GM18517 (cell line): ENCODE data around the gene FBL.

Experiments
- ATAC-seq: cut with Tn5 transposase; IDR thresholded peaks from one replicate; pipeline ENCODE4 v1.9.1; 2021; ENCODE audit warnings: mild to moderate bottlenecking, moderate library complexity; ENCODE audit not compliant: unreplicated experiment

FBL gene

GRCh38 chr19:39843919-39844793 lies 2.0 kb downstream of the FBL start:
- ATAC-seq, result no peak

DNA sequence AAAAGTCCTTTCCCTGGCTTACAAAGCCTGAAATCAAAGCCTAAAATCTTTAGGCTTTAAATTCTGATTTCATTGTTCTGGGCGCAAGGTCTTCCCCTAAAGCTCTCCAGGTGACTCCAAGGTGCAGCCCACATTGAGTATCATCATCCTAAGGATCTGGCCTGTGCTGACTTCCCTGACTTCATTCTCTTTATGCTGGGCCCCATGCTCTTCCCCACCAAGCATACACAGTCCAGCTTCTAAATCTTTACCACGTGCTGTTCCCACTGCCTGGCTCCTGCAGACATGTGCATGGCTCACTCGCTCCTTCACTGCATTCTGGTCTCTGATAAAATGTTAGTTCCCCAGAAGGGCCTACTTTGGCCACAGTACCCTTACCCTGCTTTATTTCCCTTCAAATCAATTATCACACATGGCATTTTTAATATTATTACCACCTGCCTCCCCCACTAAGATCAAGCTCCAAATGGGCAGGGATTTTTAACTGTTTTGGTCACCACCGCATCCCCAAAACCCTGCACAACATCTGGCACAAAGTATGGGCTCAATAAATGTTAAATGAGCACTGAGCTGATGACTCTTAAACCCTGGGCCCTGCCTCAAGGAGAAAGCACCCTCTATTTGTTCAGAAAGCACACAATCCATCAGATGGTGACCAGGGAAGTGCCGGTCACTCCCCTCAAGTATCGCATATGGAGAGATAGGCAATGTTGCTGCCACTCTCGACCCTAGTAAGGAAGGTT lies 3.3 kb downstream of the FBL start:
- ATAC-seq, result no peak

GRCh38 chr19:39841041-39841440 lies 5.1 kb downstream of the FBL start:
- ATAC-seq, result no peak

DNA sequence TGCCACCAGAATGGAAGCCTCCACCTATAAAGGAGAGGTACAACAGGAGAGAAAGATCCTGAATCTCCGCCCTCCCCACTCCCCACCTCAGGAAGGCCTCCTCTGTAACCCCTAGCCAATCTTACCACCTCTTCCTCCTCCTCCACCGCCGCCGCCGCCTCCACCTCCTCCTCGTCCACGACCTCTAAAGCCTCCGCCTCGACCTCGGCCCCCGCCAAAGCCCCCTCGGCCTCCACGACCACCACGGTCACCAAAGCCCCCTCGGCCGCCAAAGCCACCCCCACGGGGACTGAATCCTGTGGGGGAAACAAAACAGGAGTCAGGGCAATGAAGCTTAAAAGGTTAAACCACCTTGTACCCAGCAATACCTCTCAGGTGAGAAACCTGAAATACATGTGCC lies 5.7 kb downstream of the FBL start:
- no peak for ATAC-seq

DNA sequence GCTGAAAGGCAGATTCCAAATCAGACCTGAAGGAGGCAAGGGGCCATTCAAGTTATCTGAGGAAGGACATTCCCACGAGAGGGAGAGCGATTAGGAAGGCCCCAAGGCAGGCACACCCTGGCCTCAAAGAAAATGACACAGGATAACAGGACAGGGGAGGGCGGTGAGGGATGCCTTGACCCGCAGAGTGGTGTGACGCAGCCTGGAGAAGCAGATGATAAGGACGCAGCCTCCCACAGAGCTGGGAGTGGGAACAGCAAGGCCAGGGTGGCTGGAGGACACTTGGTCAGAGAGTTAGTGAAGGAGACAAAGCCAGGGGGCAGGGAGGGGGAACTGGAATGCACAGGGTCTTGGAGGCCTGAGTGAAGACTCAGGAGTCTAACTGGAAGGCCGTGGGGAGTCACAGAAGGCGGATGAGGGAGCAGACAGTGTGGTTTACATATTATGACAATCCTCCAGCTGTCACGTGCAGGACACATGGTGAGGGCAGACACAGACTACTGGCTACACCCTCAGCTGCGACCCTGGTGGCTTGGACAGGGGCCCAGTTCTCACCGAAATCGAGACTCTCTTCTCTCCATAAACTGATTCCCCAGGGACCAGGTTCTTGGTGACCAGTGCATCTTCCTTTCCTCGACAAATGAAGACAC lies 6.4 kb downstream of the FBL start:
- ATAC-seq, result no peak

GRCh38 chr19:39838569-39838968 lies 7.6 kb downstream of the FBL start:
- ATAC-seq, result no peak

- ATAC-seq, result no peak
These were observed 8.2 kb downstream of the FBL start for GRCh38 chr19:39837978-39838377.

DNA sequence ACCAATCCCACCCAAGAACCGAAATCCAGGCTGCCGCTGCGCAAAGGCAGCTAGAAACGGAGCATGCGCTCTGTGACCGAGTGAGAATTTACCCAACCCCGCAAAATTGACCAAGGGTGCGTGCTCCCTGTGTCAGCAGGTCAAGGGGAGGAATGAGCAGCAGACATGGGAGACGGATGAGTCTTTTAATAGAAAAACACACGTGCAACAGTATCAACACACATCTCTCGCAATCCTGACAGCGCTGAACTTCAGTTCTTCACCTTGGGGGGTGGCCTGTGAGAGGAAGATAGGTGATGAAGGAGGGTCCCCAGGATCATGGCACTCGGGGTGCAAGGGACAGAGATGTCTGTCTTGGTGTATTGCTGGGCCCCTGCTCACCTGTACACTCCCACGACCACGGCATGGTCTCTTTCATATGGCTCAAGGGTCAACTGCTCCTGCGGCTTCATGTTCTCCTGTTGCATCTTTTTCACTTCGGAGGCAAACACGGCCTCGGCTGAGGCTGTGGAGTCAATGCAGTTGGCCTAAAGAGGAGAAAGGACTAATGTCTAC lies 11.8 kb downstream of the FBL start:
- no peak for ATAC-seq

GRCh38 chr19:39833464-39834286 lies 12.5 kb downstream of the FBL start, which contains the start of gene DYRK1B:
Gene DYRK1B (minus strand): TSS chr19:39834162. CDS start chr19:39831867, 2,295 bp downstream.
- ATAC-seq, result peak; percentile 73

GRCh38 chr19:39833160-39833463 lies 13.1 kb downstream of the FBL start:
- no peak for ATAC-seq

DNA sequence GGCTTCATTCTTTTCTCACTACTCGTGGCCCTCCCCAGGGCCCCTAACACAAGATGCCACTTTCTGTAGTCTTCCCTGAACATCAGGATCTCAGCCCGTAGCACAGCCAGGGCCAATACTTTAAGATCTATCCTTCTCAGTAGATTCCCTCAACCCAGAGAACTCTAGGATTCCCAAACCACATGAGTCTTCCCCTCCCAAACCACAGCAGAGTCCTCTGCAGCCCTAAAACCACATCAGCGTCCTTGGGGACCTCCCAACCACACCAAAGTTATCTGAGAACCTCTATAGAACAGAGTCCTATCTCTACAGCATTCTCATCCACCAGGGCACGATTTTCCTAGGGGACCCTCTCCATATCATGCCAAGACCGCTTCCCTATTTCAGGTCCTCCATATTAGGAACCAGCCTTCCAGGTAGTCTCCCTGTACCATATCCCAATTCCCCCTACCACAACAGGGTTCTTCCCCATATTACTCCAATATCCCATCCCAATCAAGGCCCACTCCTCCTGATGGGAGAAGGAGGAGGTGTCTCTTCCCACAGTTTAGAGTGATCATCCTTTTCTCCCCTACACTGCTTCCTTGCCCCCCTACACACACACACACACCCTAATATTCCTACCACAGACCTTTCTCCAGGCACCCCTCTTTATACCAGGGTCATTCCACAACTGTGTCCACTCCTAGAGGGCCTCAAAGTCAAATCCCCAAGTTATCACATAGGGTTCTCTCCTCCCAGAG lies 13.7 kb downstream of the FBL start:
- no peak for ATAC-seq

GRCh38 chr19:39831679-39832078 lies 14.5 kb downstream of the FBL start:
- no peak for ATAC-seq

DNA sequence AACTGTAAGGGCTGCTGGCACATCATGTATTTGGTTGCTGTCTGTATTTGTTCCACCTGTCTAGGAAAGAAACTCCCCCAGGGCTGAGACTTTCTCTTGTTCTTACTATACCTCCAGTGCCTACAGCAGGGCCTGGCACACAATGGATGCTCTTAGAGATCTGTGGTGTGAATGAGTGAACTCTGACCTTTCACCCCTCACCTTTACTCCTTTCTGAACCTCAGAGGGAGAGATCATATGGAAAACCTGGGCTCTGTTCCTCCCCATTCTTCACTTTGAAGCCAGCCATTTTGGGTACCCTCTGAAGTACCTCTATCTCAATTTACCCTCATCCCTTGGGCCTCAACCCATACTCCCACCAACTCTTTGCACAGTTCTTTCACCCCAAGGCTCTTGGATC lies 15.3 kb downstream of the FBL start:
- ATAC-seq, result no peak

GRCh38 chr19:39830406-39830805 lies 15.8 kb downstream of the FBL start:
- ATAC-seq, result no peak

DNA sequence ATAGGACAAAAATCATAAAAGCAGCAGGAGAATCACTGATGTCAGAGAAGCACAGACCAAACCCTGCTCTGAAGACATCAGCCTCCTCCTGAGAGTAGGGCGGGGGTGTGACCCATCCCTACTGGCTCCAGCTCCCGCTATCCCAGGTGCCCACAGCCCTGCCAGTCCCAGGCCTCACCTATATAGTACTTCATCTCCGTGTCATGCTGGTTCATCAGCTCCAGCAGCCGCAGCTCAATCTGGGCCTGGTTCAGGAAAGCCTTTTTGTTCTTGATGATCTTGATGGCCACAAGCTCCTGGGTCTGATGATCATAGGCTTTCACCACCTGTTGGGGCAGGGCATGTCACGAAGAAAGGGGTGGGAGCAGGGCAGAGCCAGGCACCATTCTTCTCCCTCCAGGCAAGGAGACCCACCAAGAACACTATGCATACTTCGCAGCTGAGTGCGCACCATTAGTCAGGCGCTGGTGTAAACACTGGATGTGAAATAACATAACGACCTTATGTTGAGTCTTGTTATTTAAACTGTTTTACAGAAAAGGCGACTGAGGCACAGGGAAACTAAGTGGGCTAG lies 16.4 kb downstream of the FBL start:
- ATAC-seq, result no peak

DNA sequence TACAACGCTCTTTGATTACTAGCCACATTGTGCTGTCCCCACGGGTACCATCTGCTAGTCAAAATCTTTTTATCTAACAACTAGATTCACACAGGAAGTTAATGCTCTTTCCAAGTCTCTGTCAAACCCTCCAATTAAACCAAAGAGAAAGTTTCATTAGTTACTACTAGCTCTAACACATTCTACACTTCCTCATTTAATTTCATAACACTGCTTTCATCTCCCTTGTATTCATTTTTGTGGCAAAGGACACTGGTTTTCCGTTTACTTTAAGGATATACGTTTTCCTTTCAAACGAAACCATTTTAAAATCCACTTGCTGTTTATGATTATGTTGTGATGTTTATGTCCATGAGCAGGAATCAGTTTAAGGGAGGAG lies 17.5 kb downstream of the FBL start:
- ATAC-seq, result no peak

GRCh38 chr19:39828015-39828653 lies 18.0 kb downstream of the FBL start:
- ATAC-seq, result no peak

DNA sequence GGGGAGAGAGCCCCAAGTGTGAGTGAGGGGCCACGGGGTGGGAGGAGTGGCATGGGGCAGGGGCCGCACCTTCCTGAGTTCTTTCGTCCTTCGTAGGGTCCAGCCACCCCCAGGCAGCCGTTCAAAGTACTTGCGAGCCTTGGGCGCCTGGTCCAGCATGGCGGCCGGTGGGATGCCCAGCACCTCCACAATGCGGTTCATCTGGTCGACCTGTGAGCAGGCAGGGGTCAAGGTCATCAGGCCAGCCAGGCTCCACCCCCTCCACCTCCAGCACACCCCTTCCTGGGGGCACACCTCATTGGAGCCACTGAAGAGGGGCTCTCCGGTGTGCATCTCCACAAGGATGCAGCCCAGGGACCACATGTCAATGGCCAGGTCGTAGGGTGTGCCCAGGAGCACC lies 19.0 kb downstream of the FBL start:
- ATAC-seq, result no peak

- ATAC-seq, result no peak
These were observed 19.8 kb downstream of the FBL start for GRCh38 chr19:39826311-39826945.
